NCI-H2171 treated with DMSO at 0.1 percent for 48 hours (cell line): ENCODE measurements around the gene VPS13D.

Experiments used
- DNase-seq: peaks from one replicate; lab custom pipeline; 2025; lab: John Stamatoyannopoulos, UW

The VPS13D gene

DNA sequence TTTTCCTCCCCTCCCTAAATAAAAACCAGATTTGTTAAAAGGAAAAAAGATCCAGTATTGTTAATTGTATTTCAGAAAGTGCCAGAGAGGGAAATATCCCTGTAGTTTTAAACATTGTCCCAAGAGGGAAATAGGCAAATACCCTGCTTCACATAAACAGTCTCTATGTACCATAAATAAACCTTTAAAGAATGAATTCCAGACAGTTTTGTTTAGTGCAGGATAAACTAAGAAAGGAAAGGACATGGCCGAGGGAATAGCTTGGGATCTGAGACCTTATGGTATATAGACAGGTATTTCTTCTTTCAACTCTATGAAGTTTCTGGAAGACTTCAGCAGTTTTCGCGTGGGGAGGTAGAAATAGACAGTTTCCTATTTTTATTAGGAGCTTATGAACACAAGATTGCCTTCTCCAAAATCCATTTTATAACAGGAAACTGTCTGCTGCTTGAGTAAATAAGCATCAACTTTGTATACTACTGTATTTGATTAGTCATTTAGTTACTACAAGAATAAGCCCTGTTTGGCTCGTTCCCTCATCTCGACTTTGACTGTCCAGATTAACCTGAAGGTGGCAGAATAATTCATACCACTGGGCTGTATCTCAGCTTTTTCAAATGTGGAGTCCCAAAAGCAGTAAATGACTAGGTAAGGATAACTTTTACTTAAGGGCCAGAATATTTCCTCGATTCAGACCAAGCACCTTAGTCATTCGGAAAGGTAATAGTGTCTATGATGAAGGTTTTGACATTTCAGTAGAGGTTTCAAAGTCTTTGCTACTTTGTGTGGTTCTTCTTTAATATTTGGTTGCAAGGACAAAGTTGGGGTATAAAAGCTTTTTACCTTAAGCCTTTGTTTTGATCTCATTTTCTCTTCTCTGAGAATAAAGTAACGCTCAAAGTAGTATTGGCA is 177.5 kb downstream of the VPS13D start:
- no peak for DNase-seq

DNA sequence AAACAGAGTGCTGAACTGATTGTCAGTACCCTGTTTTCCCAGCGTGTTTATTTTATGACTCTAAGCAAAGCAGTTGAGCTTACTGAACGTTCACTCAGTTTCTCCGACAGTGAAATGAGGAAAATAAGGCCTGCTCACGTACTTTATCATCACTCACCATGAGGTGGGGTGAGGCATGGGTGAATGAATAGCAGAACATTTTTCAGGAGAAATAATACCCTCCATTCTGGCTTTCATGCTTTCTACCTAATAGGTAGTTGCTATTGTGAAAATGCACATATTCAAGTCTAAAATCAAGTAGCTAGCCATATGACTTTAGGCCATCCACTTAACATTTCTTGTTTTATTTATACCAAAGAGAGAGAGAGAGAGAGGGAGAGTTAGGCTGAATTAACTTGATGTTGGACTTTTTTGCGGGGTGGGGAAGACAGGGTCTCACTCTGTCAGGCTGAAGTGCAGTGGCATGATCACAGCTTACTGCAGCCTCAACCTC is 178.2 kb downstream of the VPS13D start:
- no peak for DNase-seq

DNA sequence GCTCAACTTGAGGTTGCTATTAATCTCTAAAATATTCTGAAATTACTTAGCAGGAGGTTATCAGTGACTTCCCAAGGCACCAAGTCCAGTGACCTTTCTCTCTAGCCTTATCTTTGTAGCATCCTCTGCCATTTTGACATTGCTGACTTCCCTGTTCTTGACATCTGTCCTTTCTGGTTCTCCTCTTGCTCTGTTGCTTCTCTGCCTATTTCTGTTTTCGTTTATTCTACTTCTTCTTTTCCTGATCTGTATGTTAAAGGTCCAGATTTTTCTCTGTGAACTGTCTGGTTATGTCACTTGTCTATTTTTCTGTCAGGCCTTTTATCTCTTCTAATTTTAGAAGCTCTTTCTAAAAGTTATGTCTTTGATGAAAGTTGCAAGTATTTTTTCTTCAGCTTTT is 178.8 kb downstream of the VPS13D start:
- no peak for DNase-seq

DNA sequence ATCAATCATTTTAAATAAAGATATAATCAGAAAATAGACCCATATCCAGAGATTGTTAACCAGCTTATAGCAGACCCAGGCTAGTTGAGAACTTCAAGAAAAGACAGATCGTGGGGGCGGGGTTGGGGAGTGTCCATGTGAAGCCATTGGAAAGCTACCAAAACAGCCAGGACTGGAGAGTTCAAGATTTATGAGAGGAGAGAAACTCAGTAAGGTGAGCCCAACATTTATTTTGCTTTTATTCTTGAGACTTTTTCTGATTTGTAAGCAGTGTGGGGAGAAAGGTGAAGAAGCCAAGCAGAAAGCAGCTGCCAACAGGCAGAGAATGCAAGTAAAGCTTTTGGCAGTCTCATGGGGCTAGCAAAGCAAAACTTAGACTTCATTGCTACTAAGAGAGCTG is 179.9 kb downstream of the VPS13D start:
- no peak for DNase-seq

DNA sequence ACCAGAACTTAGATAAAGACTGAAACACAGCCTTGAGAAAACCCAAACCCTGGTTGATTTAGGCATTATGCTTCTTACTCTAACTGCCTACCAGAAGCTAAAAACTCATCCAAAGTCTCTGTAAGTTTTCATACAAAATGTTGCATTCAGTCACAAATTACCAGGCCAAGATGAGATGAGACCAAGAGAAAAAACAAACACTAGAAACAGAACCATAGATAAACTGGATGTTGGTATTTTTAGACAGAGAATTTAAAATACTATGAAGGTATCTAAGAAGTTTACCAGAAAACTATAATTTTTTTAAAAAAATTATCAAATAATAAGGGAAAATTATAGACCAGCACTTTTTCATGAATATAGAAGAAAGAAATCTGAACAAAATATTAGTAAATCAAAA is 180.5 kb downstream of the VPS13D start:
- no peak for DNase-seq

DNA sequence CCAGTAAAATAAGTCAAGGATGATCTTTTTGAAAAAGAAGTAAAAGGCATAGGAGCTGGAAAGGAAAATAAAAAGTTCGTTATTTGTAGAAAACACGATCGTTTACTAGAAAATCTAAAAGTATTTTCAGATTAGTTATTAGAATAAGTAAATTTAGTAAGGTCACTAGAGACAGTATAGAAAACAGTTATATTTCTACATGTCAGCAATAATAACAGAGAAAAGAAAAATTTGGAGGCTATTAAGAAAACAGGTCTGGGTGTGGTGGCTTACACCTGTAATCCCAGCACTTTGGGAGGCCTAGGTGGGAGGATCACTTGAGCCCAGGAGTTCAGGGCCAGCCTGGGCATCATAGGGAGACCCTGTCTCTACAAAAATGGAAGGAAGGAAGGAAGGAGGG is 181.3 kb downstream of the VPS13D start:
- DNase-seq: no peak

DNA sequence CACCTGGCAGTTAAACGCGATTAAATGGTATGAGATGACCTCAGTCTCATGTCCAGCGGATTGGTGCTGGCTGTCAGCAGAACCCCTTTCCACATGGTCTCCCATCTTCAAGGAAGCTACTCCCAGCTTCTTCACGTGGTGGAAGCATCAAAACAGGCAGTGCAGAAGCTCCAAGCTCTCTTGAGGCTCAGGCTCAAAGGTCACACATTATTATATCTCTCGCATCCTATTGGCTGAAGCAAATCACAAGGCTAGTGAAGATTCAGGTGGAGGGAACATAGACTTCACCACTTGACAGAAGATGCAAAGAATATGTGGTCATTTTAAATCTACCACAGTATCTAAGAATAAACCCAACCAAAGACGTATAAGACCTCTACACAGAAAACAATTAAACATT is 181.9 kb downstream of the VPS13D start:
- no peak for DNase-seq

DNA sequence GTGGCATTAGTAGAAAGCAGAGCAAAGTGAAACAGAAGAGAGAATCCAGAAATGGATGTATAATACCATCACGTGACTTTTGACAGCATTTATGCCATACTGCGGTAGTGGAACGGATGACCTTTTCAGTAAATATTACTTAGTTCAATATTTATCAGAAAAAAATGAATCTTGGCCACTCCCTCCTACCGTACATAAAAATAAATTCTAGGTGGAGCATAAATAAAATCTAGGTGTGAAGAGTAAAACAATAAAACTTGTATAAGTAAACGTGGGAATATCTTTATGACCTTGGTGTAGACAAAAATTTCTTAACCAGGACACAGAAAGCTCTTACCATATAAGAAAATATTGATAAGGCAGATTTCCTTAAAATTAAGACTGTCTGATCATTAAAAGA is 182.6 kb downstream of the VPS13D start:
- DNase-seq: no peak

DNA sequence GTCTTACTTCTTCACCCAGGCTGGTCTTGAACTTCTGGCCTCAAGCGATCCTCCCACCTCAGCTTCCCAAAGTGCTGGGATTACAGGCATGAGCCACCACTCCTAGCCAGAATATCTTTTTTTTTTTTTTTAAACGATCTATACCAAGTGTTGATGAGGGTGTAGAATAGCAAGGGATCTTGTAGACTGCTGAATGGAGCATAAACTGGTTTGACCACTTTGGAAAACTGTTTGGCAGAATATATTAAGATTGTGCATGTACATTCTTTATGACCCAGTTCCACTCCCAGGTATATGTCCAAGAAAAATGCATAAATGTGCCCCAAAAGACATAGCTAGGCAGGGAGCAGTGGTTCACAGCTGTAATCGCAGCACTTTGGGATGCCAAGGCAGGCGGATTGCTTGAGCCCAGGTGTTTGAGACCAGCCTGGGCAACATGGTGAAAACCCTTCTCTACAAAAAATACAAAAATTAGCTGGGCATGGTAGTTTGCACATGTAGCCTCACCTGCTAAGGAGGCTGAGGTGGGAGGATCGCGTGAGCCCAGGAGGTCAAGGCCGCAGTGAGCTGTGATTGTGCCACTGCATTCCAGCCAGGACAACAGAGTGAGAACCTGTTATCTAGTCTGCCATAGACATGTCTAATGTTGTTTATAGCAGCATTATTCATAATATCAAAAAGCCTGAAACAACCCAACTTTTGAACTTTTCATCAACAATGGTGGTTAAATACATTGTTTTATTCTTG is 184.0 kb downstream of the VPS13D start:
- no peak for DNase-seq

DNA sequence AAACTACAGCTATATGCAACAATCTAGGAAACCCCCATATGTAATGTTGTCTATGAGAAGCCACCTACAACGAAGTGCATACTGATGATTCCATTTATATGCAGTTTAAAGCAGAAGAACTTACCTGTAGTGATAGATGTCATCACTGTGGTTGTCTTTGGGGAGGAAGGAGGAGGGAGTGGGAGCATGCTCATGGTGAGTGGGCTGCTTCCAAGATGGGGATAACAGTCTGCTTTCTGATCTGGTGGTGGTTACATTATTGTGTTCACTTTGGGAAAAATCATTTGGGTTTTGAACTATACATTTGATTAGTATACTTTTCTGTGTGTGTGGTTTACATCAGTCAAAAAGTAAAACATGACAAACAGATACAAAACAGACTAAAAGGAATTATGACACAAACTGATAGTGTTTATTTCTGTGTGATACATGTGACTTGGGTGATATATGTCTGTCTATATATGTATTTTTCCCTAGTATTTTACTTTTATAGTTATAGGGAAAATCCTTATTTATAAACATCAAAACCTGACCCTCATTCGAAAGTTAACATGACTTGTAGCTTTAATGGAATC is 184.7 kb downstream of the VPS13D start:
- DNase-seq: no peak

DNA sequence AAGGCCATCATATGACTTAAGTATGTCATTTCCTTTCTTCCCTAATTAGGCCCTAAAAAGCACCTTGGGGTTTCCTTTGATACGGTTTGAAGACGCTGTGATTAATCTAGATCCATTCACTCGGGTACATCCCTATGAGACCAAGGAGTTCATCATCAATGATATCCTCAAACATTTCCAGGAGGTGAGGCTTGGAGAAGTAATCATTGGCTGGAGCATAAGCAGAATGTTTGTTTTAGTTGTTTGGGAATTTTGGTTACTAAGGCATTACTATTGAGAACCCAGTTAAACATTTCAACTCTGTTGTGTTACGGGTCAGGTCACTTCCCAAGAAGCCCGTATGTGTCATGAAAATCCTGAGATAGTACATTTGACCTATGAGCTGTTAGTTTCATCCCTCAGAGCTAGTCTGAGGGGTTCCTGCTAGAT is 185.2 kb downstream of the VPS13D start:
- no peak for DNase-seq

DNA sequence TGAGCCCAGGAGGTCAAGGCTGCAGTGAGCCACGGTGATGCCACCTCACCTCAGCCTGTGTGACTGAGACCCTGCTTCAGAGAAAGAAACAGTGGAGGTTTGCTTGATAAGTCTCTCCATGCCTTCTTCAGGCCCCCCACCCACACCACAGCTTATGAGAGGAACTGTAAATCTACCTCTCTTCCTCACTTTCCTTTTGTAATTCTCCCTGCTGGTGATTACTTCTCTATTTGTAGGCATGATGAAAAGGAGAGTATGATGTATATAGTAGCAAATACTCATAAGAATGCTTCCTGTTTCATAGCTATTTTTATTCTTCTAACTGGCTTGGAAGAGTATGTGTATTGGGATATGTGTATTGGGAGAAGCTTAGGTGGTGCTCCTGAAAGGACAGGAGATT is 186.3 kb downstream of the VPS13D start:
- DNase-seq: no peak

DNA sequence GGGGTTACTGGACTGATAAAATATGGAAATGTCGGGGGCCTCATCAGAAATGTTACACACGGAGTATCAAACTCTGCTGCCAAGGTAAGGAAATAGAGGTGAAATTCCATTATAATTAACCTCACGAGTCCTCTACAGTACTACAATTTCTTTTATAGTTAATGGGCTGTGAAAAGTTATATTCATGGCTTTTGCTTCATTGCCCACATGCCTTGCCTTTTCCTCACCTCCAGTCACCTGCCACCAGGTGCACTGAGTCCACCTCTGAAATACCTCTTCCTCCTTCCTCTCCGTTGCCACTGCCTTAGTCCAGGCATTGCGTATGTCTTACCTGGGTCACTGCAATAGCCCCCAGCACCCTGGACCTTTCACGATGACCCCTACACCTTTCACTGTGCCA is 186.9 kb downstream of the VPS13D start:
- no peak for DNase-seq

DNA sequence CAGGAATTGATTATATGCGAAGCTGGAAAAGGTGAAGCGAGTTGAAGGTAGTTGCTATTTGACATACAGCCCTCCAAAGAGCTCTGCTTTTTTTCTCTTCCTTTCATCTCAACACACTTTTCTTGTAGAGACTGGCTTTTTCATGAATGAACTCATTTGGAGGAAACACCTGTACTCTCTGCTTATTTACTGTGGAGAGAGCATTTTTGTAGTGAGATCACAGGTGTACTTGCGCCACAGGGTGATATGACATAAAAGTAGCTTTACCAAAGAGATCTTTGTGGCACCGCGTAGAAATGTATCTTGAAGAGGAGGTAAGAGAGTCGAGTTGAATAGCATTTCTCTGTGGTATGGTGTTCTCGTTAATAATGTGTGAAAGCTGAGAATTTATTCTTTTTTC is 187.6 kb downstream of the VPS13D start:
- no peak for DNase-seq

DNA sequence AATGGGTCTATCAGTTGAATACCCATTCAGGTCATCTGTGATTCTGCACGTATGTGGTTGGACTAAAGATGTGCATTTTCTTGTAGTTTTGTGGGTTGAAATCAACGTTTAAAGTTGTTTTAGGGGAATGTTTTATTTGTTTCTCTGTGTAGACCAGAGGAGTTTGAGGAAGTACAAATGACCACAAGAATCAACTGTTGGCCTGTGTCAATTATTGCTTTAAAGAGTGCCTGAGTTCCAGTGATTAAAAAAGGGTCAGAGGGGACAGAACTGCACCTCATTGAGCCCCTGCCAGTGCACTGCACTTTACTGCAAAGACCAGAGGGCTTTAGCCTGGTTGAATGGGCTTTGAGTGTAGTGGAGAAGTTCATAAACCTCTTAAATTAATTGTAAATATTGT is 190.3 kb downstream of the VPS13D start:
- DNase-seq: no peak

DNA sequence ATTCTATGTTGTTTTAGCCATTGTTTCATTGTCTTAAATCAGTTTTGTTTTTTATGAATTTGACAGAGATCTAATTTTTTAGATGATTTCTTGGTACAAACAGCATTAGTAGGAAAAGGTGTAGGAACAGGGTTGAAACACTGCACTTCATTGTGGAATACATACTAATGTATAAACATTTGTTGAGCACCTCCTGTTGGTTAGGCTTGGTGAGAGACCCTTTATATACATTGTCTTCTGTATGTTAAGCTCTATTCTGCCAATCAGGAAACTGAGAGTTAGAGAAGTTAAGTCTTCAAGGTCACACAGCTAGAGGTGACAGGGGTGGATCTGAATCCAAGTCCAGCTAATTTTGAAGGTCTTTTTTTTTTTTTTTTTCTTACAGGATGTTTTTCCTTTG is 192.7 kb downstream of the VPS13D start:
- DNase-seq: no peak

DNA sequence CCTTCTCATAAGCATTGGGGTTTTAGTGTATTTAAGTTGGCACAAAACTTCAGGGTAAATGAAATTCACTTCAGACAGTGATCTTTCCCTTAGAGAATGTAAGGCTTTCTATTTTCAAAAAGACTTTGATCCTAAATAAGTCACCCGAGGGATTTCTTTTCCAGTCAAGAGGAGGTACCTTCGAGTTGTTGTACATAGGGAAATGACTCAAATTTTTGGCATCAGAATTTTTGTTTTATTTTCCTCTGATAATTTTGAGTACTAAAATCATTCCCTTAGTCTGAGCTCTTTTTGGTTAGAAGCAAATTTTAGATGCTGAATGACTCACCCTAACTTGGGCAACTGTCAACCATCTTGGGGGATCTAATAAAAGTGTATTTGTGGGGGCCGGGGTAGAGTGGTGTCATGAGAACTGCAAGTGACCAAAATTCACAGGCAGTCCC is 194.3 kb downstream of the VPS13D start:
- DNase-seq: no peak

DNA sequence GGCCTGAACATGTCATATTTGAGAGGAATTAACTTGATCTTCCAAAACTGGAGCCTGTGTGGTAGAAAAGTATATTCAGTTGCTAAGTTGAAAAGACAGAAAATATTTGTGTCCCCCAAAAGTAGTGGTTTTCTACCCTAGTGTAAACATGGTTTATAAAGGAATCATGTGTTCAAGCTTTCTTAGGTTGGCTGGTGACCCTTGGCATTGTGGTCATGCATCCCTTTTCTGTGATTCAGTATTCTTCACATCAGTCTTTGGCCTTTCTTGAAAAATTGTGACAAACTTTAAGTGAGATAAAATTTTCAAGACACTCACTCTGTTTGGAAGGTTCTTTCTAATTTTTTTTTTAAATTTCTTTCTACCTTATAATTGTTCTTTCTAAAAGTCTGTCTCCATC is 195.0 kb downstream of the VPS13D start:
- no peak for DNase-seq

DNA sequence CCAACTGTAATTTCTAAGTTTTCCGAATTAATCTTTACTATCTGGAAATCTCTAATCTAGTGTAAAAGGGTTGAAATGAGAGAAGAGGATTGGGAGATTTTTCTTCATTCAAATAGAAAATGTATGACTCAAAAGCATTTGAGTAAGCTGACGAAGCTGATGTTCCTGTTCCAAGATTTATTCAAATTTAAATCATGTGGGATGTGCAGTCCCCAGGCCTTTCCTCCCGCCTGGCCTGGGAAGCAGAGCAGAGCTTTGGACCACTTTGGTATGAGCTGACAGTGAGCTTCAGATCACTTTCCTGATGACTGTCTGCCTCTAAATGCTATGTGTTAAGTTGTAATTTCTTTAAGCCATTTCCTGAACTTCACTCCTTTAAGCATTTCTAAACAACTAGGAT is 196.2 kb downstream of the VPS13D start:
- no peak for DNase-seq

DNA sequence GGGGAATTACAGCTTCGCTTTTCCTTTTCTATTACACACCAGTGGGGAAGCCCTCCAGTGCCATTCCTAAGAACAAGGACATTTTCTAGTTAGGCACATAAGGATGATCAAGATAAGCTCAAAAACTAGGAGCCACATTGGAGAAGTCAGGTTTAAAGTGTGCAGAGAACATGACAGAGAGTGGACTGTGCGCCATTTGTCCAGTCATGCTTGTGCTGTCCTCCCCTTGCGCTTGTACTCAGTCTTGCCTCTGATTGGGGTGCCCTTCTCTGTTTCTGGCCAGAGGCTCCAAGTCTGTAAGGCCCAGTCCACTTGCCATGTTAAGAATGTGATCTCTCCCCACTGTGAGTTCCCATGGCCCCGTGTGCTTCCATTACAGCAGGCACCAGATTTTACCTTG is 198.5 kb downstream of the VPS13D start:
- no peak for DNase-seq

DNA sequence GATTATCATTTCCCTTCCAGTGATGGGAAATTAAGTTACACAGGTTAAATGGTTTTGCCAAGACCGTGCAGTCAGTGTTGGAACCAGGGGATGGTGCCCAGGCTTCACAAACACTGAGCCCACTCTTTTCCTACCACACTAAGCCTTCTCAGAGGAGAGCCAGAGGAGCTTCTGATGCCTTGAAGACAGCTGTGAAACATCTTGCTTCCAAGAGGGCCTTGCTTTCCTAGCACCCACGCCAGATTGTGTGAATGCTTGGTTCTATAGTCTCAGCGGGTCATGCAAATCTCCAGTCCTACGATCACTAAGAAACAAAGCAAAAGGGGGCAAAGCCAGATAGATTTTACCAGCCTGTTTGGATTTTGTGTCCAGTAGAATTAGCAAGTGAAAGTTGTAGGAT is 200.7 kb downstream of the VPS13D start:
- DNase-seq: no peak

DNA sequence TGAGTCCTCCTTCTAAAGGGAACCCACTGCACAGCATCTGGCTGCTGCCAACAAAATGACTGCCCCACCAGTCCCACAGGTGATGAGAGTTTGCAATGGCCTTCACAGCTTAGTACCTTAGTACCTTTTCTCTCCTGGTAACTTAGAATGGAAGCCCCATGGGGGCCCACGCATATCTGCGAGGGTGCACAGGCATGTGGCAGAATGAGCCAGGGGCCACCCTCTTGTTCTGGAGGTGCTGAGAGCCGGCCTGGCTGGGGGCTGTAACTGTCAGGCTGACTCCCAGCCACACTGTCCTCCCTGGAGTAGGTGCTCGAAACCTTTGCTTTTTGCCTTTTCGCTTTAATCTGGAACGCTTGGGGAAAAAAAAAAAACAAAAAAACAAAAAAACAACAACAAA is 203.1 kb downstream of the VPS13D start:
- DNase-seq: no peak
